Keratinocyte (primary cell): ENCODE results near the gene POLE3.

ENCODE experiments used
- CTCF ChIP-seq, 3 experiments: IDR thresholded peaks in 1 of 3; conservative IDR thresholded peaks in 1 of 3; optimal IDR thresholded peaks in 1 of 3; 2 replicates in 2 of 3; 3 replicates in 1 of 3; pipeline versions ENCODE3 to v1.5.1; 2011; ENCODE audit warnings: low read length in 3 of 3, mild to moderate bottlenecking in 3 of 3, moderate library complexity in 2 of 3, control low read depth in 1 of 3, inconsistent platforms in 1 of 3; ENCODE audit not compliant: insufficient read depth in 2 of 3; ENCODE audit errors: extremely low read depth in 1 of 3
- EZH2 ChIP-seq: IDR thresholded peaks from one replicate; pipeline ENCODE4 v1.6.1; 2012; ENCODE audit warnings: inconsistent platforms, mild to moderate bottlenecking, low read length, moderate library complexity

- TF ChIP-seq CTCF (optimal IDR thresholded peaks at IDR 0.05 in 1 of 3, IDR thresholded peaks at IDR 0.05 in 1 of 3, conservative IDR thresholded peaks at IDR 0.05 in 1 of 3; ENCODE audit: extremely low read depth in 1 of 3, insufficient read depth in 2 of 3, low read length in 3 of 3), result no peak
- no peak for TF ChIP-seq EZH2
These were observed 44.7 kb upstream of the POLE3 start for GRCh38 chr9:113454914-113455761.
